ENCODE results near the gene IL1R2.
A peak's percentile ranks its signal among the peaks of the same experiment; 100 is the strongest.
"Not testable (repeated sequence)": the region's sequence is repeated elsewhere in the genome, so short reads cannot be mapped to it uniquely, and the experiment has no call there.

IL1R2 gene

DNA sequence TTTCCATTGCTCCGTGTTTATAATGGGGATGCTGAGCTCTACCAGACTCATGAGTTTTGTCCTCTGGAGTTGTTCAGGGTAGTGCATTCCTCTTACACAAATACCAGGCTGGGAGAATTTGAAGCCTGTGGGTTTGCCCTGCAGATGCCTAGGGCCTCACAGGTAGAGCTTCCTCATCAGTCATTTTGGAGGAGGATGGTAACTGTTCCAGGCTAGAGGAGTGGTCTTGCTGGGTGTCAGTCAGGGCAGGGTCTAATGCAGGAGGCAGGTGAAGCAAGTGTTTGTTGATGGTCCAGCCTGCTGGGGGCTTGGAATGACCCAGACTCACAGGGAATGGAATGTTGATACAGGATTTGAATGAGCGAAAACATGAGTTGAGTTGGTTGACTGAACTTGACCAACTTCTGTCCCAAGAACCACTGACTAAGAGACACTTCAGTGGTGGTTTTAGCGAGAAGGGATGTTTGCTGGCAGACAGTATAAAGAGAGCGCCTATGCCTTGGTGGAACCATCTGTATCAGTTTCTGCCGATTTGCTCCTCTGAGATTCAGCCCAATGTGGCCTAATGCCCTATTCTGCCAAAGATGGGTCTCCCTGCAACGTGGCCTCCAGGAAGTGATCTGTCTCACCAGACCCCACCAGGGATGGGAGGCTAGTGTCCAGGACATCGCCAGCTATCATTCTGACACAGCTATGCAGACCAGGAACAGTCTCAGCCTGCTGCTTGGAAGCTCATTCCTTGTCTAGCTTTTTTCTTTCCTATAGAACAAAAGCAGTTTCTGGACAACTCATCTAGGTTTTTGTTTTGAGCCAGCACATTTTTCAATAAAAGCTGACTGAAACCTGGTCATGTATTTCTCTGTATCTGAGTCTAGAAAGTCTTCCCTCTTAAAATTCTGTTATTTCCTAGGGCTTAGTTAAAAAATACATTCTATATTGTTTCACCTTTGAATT is 9.3 kb downstream of the IL1R2 start:
- DNase-seq: no peak

DNA sequence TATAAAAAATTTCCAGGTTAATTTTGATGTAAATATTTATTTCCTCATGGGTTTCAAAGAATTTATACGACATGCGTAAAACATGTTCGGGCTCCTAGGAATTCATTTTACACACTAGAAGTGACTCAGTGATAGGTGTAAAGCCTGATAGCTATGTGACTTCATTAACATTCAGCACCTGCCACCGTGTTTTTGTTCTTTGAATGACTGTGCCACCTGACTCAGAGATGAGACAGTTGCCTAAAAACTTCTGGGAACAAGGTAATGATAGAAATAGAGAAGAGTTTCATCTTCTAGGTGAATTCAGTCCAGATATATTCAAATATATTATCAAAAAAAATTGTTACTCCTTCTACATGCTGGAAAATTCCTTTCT is 10.0 kb downstream of the IL1R2 start:
- peak; percentile 43 for DNase-seq

- no peak for DNase-seq
These were observed 10.5 kb downstream of the IL1R2 start for GRCh38 chr2:102002228-102002627.

- not testable (repeated sequence) for DNase-seq
These were observed 11.1 kb downstream of the IL1R2 start for GRCh38 chr2:102002909-102003308.

DNA sequence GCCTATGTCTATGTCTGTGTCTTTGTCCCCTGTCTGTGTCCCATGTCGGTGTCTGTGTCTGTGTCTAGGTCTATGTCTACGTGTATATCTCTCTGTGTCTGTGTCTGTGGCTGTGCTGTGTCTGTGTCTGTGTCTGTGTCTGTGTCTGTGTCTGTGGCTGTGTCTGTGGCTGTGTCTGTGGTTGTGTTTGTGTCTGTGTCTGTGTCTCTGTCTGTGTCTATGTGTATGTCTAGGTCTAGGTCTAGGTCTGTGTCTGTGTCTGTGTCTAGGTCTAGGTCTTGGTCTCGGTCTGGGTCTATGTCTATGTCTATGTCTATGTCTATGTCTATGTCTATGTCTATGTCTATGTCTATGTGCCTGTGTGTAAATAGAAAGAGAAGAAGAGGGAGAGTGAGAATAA is 11.9 kb downstream of the IL1R2 start:
- DNase-seq: no peak

DNA sequence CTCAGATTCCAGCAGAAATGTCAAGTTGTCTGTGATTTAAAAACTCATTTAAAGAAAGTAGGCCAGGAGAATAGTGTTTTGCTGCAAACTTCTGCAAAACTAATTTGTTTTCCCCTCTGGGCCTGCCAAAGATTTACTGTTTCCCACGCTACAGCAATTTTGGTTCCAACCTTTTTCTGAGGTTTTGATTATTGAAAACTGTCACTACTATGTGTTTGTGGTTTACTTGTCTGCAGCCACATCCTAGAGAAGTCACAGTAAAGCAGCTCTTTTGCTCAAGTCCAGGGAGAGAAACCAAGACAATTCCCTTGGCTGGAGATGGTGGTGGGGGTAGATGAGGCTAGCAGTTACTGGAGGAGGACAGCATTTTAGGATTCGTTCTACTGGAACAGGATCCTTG is 12.8 kb downstream of the IL1R2 start:
- no peak for DNase-seq

- no peak for DNase-seq
These were observed 13.7 kb downstream of the IL1R2 start for GRCh38 chr2:102005449-102005848.

- DNase-seq: peak; percentile 35
These were observed 14.5 kb downstream of the IL1R2 start for GRCh38 chr2:102005989-102006885.

- no peak for DNase-seq
These were observed 15.1 kb downstream of the IL1R2 start for GRCh38 chr2:102006886-102007278.

- DNase-seq: no peak
These were observed 16.7 kb downstream of the IL1R2 start for GRCh38 chr2:102008490-102008889.

DNA sequence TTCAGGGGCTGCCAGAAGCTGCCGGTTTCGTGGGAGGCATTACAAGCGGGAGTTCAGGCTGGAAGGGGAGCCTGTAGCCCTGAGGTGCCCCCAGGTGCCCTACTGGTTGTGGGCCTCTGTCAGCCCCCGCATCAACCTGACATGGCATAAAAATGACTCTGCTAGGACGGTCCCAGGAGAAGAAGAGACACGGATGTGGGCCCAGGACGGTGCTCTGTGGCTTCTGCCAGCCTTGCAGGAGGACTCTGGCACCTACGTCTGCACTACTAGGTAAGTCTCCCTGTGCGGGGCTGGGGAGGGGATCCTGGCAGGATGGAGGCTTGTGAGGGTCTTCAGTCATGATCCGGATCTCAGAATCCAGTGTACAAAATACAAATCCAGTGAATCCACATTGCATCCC is 17.8 kb downstream of the IL1R2 start:
- no peak for DNase-seq

DNA sequence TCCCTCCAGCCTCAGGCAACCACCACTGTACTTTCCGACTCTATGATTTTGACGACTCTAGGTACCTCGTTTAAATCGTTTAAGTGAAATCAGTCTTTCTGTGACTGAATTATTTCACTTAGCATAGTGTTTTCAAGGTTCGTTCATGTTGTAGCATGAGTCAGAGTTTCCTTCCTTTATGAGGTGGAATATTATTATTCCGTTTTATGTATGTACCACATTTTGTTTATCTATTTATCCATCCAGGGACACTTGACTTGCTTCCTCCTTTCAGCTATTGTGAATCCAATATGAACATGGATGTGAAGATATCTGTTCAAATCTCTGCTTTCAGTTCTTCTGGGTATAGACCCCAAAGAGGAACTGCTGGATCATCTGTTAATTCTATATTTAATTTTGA is 19.1 kb downstream of the IL1R2 start:
- DNase-seq: no peak

- no peak for DNase-seq
These were observed 20.4 kb downstream of the IL1R2 start for GRCh38 chr2:102012061-102012614.

DNA sequence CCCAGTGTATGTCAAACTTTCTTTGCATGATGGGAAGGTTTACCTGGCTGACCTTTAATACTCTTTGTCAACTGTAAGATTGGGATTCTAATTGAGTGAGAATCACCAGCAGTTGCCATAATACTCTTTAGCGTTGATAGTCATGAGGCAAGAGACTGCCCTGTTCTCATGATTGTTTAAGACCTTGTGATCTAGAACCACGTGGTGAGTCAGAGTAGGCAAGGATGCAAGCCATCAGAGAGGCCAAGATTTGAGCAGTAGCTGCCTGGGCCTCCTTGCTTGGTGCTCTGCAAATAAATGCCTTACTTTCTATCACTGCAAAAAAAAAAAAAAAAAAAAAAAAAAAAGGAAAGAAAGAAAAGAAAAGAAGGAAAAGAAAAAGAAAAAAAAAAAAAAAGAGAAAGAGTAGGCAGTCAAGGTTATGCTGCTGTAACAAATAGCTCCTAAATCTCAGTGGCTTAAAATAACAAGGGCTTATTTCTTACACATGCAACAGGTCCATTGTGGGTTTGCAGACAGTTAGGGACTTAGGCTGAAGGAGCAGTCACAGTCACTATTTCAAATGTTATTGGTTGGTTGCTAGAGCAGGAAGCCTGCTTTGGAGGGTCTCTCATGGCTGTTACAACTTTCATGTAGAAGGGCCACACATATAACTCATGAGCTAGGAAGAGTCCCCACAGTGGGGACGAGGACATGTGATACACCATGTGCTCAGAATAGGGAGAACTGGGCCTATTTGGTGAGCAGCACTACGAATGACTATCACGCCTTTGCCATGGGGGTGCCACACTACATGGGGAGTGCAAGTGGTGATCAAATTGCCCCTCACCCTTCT is 21.7 kb downstream of the IL1R2 start:
- DNase-seq: no peak

- no peak for DNase-seq
These were observed 22.2 kb downstream of the IL1R2 start for GRCh38 chr2:102014041-102014345.

DNA sequence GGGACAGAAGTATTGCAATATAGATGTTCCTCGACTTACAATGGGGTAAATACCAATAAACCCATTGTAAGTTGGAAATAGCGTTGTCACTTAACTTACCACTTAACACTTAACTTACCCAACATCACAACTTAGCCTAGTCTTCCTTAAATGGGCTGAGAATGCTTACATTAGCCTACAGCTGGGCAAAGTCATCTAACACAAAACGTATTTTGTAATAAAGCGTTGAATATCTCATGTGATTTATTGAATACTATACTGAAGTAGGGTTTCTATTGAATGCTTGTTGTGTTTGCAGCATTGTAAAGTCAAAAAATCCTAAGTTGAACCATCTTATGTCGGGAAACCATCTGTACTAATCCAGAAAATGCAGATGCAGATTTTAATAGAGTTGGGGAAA is 23.6 kb downstream of the IL1R2 start:
- no peak for DNase-seq

DNA sequence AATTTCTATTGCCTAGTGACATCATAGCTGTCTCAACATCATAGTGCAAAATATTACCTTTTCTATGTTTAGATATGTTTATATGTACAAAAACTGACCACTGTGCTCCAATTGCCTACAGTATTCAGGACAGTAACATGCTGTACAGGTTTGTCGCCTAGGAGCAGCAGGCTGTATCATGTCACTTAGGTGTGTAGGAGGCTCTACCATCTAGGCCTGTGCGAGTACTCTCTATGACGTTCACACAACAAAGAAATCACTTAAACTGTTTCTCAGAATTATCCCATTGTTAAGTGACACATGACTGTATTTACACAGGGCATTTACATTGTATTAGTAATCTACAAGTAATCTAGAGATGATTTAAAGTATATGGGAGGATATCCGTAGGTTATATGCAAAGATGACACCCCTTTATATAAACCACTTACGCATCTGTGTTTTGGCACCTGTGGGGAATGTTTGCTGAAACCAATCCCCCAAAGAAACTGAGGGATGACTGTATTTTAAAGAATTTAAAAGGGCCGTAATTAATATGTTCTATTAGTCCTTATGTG is 24.7 kb downstream of the IL1R2 start:
- no peak for DNase-seq

- no peak for DNase-seq
These were observed 27.2 kb downstream of the IL1R2 start for GRCh38 chr2:102018823-102019445.

DNA sequence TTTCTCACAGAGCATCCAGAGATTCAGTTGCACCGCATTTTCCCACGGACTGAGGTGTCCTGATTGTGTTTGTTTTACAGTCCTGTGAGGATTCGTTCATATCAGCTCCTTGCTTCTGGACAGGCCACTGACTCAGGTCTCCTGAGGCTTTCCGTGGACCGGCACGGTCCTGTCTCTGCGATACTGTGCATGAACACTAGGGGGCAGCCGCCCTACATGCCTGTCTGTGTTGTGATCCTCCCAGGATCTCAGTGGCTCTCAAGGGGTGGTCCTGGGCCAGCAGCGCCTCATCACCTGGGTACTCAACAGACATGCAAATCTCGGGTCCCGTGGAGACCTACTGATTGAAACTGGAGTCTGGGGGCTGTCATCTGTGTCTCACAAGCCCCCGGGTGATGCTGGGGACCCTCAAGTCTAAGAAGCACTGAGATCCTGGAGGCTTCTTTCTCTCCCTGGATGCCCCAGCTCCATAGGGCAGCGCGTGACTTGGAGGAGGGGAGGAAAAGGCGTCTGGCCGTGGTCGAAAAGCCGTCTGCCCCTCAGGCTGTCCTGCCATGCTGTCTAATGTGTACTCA is 28.9 kb downstream of the IL1R2 start:
- DNase-seq: peak; percentile 86

- DNase-seq: no peak
These were observed 30.0 kb downstream of the IL1R2 start for GRCh38 chr2:102021779-102022178.

DNA sequence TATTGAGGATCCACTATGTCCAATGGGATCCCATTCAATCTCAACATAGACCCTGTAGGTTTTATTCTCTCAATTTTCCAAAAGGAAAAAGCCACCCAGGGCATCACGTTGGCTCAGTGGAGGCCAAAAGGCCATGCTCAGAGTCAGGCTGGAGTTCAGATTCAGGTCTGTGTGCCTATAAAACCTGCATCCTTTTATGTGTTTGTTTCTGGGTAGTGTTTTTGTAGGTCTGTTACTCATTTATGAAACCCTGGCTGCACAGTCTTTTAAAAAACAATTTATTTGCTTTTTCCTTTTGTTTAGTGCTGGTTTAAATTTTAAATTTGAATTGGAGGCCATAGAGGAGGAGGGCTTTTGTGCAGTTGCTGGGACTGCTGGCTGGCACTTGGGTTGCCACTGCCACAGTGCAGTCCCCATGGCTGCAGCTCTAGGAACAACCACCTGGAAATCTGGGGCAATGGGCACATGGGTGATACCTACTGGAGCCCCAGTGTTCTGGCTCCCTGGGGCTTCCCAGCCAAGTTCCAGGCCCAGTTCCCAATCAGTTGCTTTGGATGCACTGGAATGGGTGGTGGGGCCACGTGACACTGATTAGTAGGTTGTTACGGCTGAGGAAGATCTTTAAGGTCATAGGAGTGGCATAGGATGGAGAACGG is 31.3 kb downstream of the IL1R2 start:
- DNase-seq: no peak
